Skeletal muscle tissue (tissue), 4 donors: Measurements from ENCODE around the gene OBSCN. TPM values are rescaled to one million over a fixed set of nuclear protein-coding genes. Genes with fewer than 3 reads are reported as not detected.
A peak's percentile ranks its signal among the peaks of the same experiment; 100 is the strongest.
"Not testable (repeated sequence)": the region's sequence is repeated elsewhere in the genome, so short reads cannot be mapped to it uniquely, and the experiment has no call there.

Experiments
- H3K27ac ChIP-seq: one replicate; pipeline ENCODE4 v1.7.0; 2013; ENCODE audit warnings: mild to moderate bottlenecking, low read depth, low read length, inconsistent platforms
- H3K27me3 ChIP-seq, 3 donors: one replicate each; pipeline ENCODE4 v1.7.0; 2013; ENCODE audit warnings: low read length in 3 of 3; ENCODE audit not compliant: control insufficient read depth in 3 of 3, insufficient read depth in 3 of 3
- H3K36me3 ChIP-seq, 3 donors: one replicate each; pipeline ENCODE4 v1.7.0; 2013; ENCODE audit warnings: low read length in 3 of 3; ENCODE audit not compliant: control insufficient read depth in 3 of 3, insufficient read depth in 3 of 3
- H3K4me1 ChIP-seq, 3 donors: one replicate each; pipeline ENCODE4 v1.7.0; 2013; ENCODE audit warnings: low read length in 3 of 3, mild to moderate bottlenecking in 3 of 3; ENCODE audit not compliant: control insufficient read depth in 3 of 3, insufficient read depth in 3 of 3
- H3K4me3 ChIP-seq, 3 donors: one replicate each; pipeline ENCODE4 v1.7.0; 2013; ENCODE audit warnings: low read length in 3 of 3
- H3K9ac ChIP-seq, 3 donors: one replicate each; pipeline ENCODE4 v1.7.0; 2013; ENCODE audit warnings: low read length in 3 of 3, mild to moderate bottlenecking in 3 of 3, moderate library complexity in 2 of 3, low read depth in 1 of 3
- H3K9me3 ChIP-seq, 3 donors: one replicate each; pipeline ENCODE4 v1.7.0; 2013; ENCODE audit warnings: low read length in 3 of 3; ENCODE audit not compliant: control insufficient read depth in 3 of 3
- total RNA-seq: library from RNA; depleted of rRNA; stranded (reverse); fragments of >200 nt; gene quantifications from one replicate; pipeline ENCODE4 v1.2.3, GENCODE V29; 2014
- donor health status: Osteomylitis.

The OBSCN gene
- total RNA-seq, 1 donor from 2014 or later = 460 TPM

- H3K9me3 ChIP-seq = peaks cover 0 to 7% (median 0%) of the 10 kb centered on the region in 3 donors
- no peak overlapping the region for H3K4me3 ChIP-seq
- peaks cover 61 to 82% (median 72%) of the 10 kb centered on the region in 3 donors for H3K36me3 ChIP-seq
- H3K4me1 ChIP-seq = peaks cover 35 to 55% (median 51%) of the 10 kb centered on the region in 3 donors
- H3K9ac ChIP-seq = no peak overlapping the region
- H3K27me3 ChIP-seq = no peaks in the 10 kb centered on the region
- no peak overlapping the region for H3K27ac ChIP-seq
Measured at GRCh38 chr1:228240411-228241240, 32.8 kb downstream of the OBSCN start.

GRCh38 chr1:228241259-228241658, 33.4 kb downstream of the OBSCN start:
- Histone ChIP-seq H3K27ac (no peak overlapping the region), H3K27me3 (no peaks in the 10 kb centered on the region), H3K4me1 (peaks cover 35 to 56% (median 51%) of the 10 kb centered on the region in 3 donors), H3K9ac (no peak overlapping the region), H3K4me3 (no peak overlapping the region), H3K36me3 (peaks cover 65 to 89% (median 77%) of the 10 kb centered on the region in 3 donors), H3K9me3 (peaks cover 0 to 8% (median 0%) of the 10 kb centered on the region in 3 donors)

GRCh38 chr1:228242409-228242808, 34.6 kb downstream of the OBSCN start:
- peaks cover 76 to 95% (median 85%) of the 10 kb centered on the region in 3 donors for H3K36me3 ChIP-seq
- no peaks in the 10 kb centered on the region for H3K27me3 ChIP-seq
- H3K27ac ChIP-seq = no peak overlapping the region
- no peak overlapping the region for H3K9ac ChIP-seq
- H3K4me1 ChIP-seq = peaks cover 35 to 58% (median 48%) of the 10 kb centered on the region in 3 donors
- H3K9me3 ChIP-seq = peaks cover 0 to 9% (median 0%) of the 10 kb centered on the region in 3 donors
- no peak overlapping the region for H3K4me3 ChIP-seq

GRCh38 chr1:228243093-228243492, 35.2 kb downstream of the OBSCN start:
- H3K4me1 ChIP-seq = peaks cover 28 to 51% (median 47%) of the 10 kb centered on the region in 3 donors
- H3K9ac ChIP-seq = no peak overlapping the region
- peaks cover 79 to 93% (median 87%) of the 10 kb centered on the region in 3 donors for H3K36me3 ChIP-seq
- no peak overlapping the region for H3K4me3 ChIP-seq
- H3K9me3 ChIP-seq = peaks cover 0 to 9% (median 0%) of the 10 kb centered on the region in 3 donors
- H3K27me3 ChIP-seq = no peaks in the 10 kb centered on the region
- no peak overlapping the region for H3K27ac ChIP-seq

- H3K9me3 ChIP-seq, H3K4me3 ChIP-seq, H3K27ac ChIP-seq, H3K27me3 ChIP-seq, H3K9ac ChIP-seq: not testable (repeated sequence)
- peaks cover 74 to 91% (median 85%) of the 10 kb centered on the region in 3 donors for H3K36me3 ChIP-seq
- H3K4me1 ChIP-seq = peaks cover 22 to 42% (median 38%) of the 10 kb centered on the region in 3 donors
Measured at GRCh38 chr1:228243989-228244388, 36.1 kb downstream of the OBSCN start.

GRCh38 chr1:228245111-228245510, 37.3 kb downstream of the OBSCN start:
- H3K9ac ChIP-seq = no peak overlapping the region
- no peaks in the 10 kb centered on the region for H3K27me3 ChIP-seq
- H3K9me3 ChIP-seq = peaks cover 0 to 9% (median 0%) of the 10 kb centered on the region in 3 donors
- no peak overlapping the region for H3K4me3 ChIP-seq
- peaks cover 22 to 41% (median 37%) of the 10 kb centered on the region in 3 donors for H3K4me1 ChIP-seq
- peaks cover 75 to 94% (median 87%) of the 10 kb centered on the region in 3 donors for H3K36me3 ChIP-seq
- H3K27ac ChIP-seq = no peak overlapping the region

GRCh38 chr1:228246216-228246900, 38.5 kb downstream of the OBSCN start:
- H3K4me3 ChIP-seq = peak overlapping the region in 1 of 3 donors; percentile 15
- peaks cover 17 to 38% (median 30%) of the 10 kb centered on the region in 3 donors for H3K4me1 ChIP-seq
- no peak overlapping the region for H3K9ac ChIP-seq
- no peak overlapping the region for H3K27ac ChIP-seq
- H3K9me3 ChIP-seq = peaks cover 0 to 9% (median 0%) of the 10 kb centered on the region in 3 donors
- no peaks in the 10 kb centered on the region for H3K27me3 ChIP-seq
- H3K36me3 ChIP-seq = peaks cover 75 to 93% (median 88%) of the 10 kb centered on the region in 3 donors

GRCh38 chr1:228249513-228250305, 41.9 kb downstream of the OBSCN start:
- H3K27me3 ChIP-seq = no peaks in the 10 kb centered on the region
- H3K9ac ChIP-seq = no peak overlapping the region
- H3K4me1 ChIP-seq = peaks cover 15 to 49% (median 32%) of the 10 kb centered on the region in 3 donors
- H3K36me3 ChIP-seq = peaks cover 63 to 86% (median 84%) of the 10 kb centered on the region in 3 donors
- H3K27ac ChIP-seq = no peak overlapping the region
- H3K9me3 ChIP-seq = peaks cover 0 to 2% (median 0%) of the 10 kb centered on the region in 3 donors
- no peak overlapping the region for H3K4me3 ChIP-seq

- H3K36me3 ChIP-seq = peaks cover 55 to 78% (median 74%) of the 10 kb centered on the region in 3 donors
Measured at GRCh38 chr1:228252476-228252875, 44.6 kb downstream of the OBSCN start.

More at GRCh38 chr1:228252476-228252875, 44.6 kb downstream of the OBSCN start:
- not testable (repeated sequence) for H3K4me3 ChIP-seq, H3K9ac ChIP-seq, H3K27ac ChIP-seq, H3K9me3 ChIP-seq, H3K27me3 ChIP-seq
- H3K4me1 ChIP-seq = peaks cover 14 to 44% (median 24%) of the 10 kb centered on the region in 3 donors
